Tibial artery (tissue), 4 donors: ENCODE measurements around the gene SOX10.

ENCODE experiments used
- DNase-seq, 2 donors: peaks; one replicate each; pipeline ENCODE4 v3.0.0-alpha.2; 2019
- H3K27ac ChIP-seq, 2 donors: fragments of 200-600 bp; sonication (generic) in 1 of 2; 1 replicate in 1 of 2; 2 replicates in 1 of 2; pipeline ENCODE4 v1.5.1; 2018 to 2019; ENCODE audit warnings: mild to moderate bottlenecking in 1 of 2
- H3K27me3 ChIP-seq, 2 donors: fragments of 200-600 bp; sonication (generic) in 1 of 2; one replicate each; pipeline versions ENCODE4 v1.5.1 to v1.6.0; 2016 to 2019
- H3K36me3 ChIP-seq, 3 donors: fragments of 200-600 bp; sonication (generic) in 2 of 3; one replicate each; pipeline ENCODE4 v1.5.1; 2016 to 2019; ENCODE audit warnings: mild to moderate bottlenecking in 2 of 3
- H3K4me1 ChIP-seq, 4 donors: fragments of 200-600 bp; sonication (generic) in 2 of 4; 1 replicate in 3 of 4; 2 replicates in 1 of 4; pipeline ENCODE4 v1.5.1; 2016 to 2019
- H3K4me3 ChIP-seq, 2 donors: fragments of 200-600 bp; sonication (generic) in 1 of 2; 1 replicate in 1 of 2; 2 replicates in 1 of 2; pipeline ENCODE4 v1.5.1; 2018 to 2019; ENCODE audit warnings: mild to moderate bottlenecking in 2 of 2
- H3K9me3 ChIP-seq, 3 donors: fragments of 200-600 bp; sonication (generic) in 1 of 3; one replicate each; pipeline ENCODE4 v1.5.1; 2016 to 2019
- CTCF ChIP-seq, 2 experiments: fragments of 200-600 bp in 1 of 2; fragments of 450-650 bp in 1 of 2; IDR thresholded peaks; one replicate each; pipeline ENCODE4 v1.5.1; 2017 to 2019; ENCODE audit warnings: antibody characterized with exemption in 2 of 2, mild to moderate bottlenecking in 1 of 2, moderate library complexity in 1 of 2
- intact Hi-C: fragments of 100-400 bp; cut with DNase I; formaldehyde crosslinking; loops from one replicate; pipeline ENCODE4 v1.15.0; 2023; ENCODE audit warnings: low total_unique reads

Gene SOX10

GRCh38 chr22:38026130-38027111 lies 42.1 kb upstream of the SOX10 start:
- Histone ChIP-seq H3K9me3 (no peaks in the 10 kb centered on the region), H3K4me1 (peaks cover 0 to 4% (median 0%) of the 10 kb centered on the region in 4 donors), H3K36me3 (no peaks in the 10 kb centered on the region), H3K27ac (no peak overlapping the region), H3K27me3 (no peaks in the 10 kb centered on the region), H3K4me3 (no peak overlapping the region)
- TF ChIP-seq CTCF (IDR thresholded peaks at IDR 0.05): no peak
- no peak for DNase-seq
- intact Hi-C loops: no loop called here

DNA sequence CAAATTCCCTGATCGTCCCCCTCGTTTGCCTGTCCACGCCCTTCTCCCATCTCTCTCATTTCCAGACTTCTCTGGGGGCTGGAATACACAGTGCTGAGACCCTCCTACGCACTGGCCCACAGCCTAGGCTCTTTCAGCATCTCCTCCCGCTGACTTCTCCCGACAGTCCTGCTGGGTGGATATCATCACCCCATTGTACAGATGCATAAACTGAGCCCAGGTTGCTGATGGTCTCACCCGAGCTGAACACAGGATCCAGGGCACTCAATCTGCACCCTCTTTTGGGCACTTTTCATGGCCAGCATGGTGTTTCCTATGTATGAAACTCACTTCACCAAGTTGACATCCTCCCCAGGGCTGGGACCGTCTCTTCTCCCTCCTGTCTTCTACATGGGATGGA lies 41.2 kb upstream of the SOX10 start:
- TF ChIP-seq CTCF (IDR thresholded peaks at IDR 0.05): no peak
- DNase-seq: no peak
- Histone ChIP-seq H3K36me3 (no peaks in the 10 kb centered on the region), H3K27me3 (no peaks in the 10 kb centered on the region), H3K4me3 (no peak overlapping the region), H3K4me1 (peaks cover 0 to 4% (median 0%) of the 10 kb centered on the region in 4 donors), H3K27ac (no peak overlapping the region), H3K9me3 (no peaks in the 10 kb centered on the region)
- intact Hi-C loops: no loop called here

GRCh38 chr22:38023045-38023444 lies 38.7 kb upstream of the SOX10 start:
- H3K4me3 ChIP-seq: no peak overlapping the region
- H3K36me3 ChIP-seq: no peaks in the 10 kb centered on the region
- no peak overlapping the region for H3K27ac ChIP-seq
- H3K9me3 ChIP-seq: no peaks in the 10 kb centered on the region
- peaks cover 0 to 4% (median 0%) of the 10 kb centered on the region in 4 donors for H3K4me1 ChIP-seq
- DNase-seq: no peak
- TF ChIP-seq CTCF (IDR thresholded peaks at IDR 0.05): no peak
- intact Hi-C loops: no loop called here
- H3K27me3 ChIP-seq: no peaks in the 10 kb centered on the region

DNA sequence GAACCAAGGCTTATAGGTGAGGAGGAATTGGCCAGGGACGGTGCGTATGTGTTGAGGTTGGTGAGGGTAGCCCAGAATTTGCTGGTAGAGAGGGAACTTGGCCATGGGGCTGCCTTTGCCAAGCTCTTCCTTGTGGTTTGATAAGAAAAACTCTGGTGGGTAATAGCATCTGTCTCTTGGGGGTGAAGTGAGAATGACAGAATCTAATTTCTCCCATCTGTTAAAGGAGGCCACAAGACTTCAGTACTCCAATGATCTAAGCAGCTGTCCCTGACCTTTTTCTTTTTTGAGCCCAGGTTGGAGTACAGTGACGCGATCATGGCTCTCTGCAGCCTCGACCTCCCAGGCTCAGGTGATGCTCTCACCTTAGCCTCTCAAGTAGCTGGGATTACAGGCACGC lies 36.9 kb upstream of the SOX10 start:
- no peaks in the 10 kb centered on the region for H3K36me3 ChIP-seq
- peaks cover 0 to 17% (median 10%) of the 10 kb centered on the region in 4 donors for H3K4me1 ChIP-seq
- intact Hi-C loops: no loop called here

More for the DNA sequence above, 36.9 kb upstream of the SOX10 start:
- no peak for TF ChIP-seq CTCF (IDR thresholded peaks at IDR 0.05)
- no peak for DNase-seq
- H3K4me3 ChIP-seq: no peak overlapping the region
- no peaks in the 10 kb centered on the region for H3K27me3 ChIP-seq
- no peaks in the 10 kb centered on the region for H3K9me3 ChIP-seq
- no peak overlapping the region for H3K27ac ChIP-seq
